Ovary (tissue), 9 donors: Measurements from ENCODE around the gene TRPV4. TPM values are rescaled to one million over a fixed set of nuclear protein-coding genes. Genes with fewer than 3 reads are reported as not detected.

Experiments used
- DNase-seq, 5 donors: peaks; one replicate each; pipeline ENCODE4 v3.0.0-alpha.2; 2019 to 2020
- H3K27ac ChIP-seq, 2 donors: fragments of 200-600 bp; one replicate each; pipeline versions ENCODE4 v1.5.1 to v1.8.0; 2019 to 2022
- H3K27me3 ChIP-seq: fragments of 200-600 bp; one replicate; pipeline ENCODE4 v1.8.0; 2022
- H3K36me3 ChIP-seq: fragments of 200-600 bp; sonication (generic); one replicate; pipeline ENCODE4 v1.5.1; 2019
- H3K4me1 ChIP-seq: one replicate; pipeline ENCODE4 v1.8.1; 2013; ENCODE audit warnings: mild to moderate bottlenecking, moderate library complexity; ENCODE audit not compliant: insufficient read depth
- H3K4me3 ChIP-seq: fragments of 200-600 bp; sonication (generic); one replicate; pipeline ENCODE4 v1.5.1; 2017
- H3K9me3 ChIP-seq, 2 donors: fragments of 200-600 bp in 1 of 2; sonication (generic) in 1 of 2; one replicate each; pipeline versions ENCODE4 v1.5.1 to v1.8.1; 2013 to 2019; ENCODE audit warnings: mild to moderate bottlenecking in 1 of 2, moderate library complexity in 1 of 2
- CTCF ChIP-seq, 3 donors: fragments of 450-650 bp in 2 of 3; fragments of 200-600 bp in 1 of 3; IDR thresholded peaks; one replicate each; pipeline versions ENCODE4 v1.5.1 to v1.8.0; 2016 to 2022; ENCODE audit warnings: antibody characterized with exemption in 3 of 3, mild to moderate bottlenecking in 1 of 3
- EP300 ChIP-seq: sonication (generic); formaldehyde crosslinking; IDR thresholded peaks from one replicate; pipeline ENCODE4 v1.6.1; 2017; ENCODE audit warnings: antibody characterized with exemption
- POLR2A ChIP-seq: fragments of 450-650 bp; IDR thresholded peaks from one replicate; pipeline ENCODE4 v1.6.1; 2017; ENCODE audit warnings: antibody characterized with exemption, mild to moderate bottlenecking, moderate library complexity
- WGBS, 3 donors: extraction: QIAGEN DNeasy Blood & Tissue Kit in 1 of 3; methylation state at CpG; one replicate each; pipeline versions ENCODE4 v1.1.5 to v1.1.7; 2013 to 2017; 5-methylcytosine and 5-hydroxymethylcytosine counted together
- intact Hi-C, 4 donors: fragments of 100-400 bp; cut with DNase I; formaldehyde crosslinking; loops; one replicate each; pipeline versions ENCODE4 v1.11.0 to v1.15.1; 2022 to 2023
- polyA plus RNA-seq, 2 donors: library from polyadenylated mRNA; stranded (reverse); fragments of 200-250 nt in 1 of 2; fragments of 350-450 nt in 1 of 2; fragmentation: Illumina TruSeq in 1 of 2; extraction: RNeasy Lipid Tissue Mini Kit (QIAGEN cat#74804) in 1 of 2; gene quantifications; one replicate each; pipeline ENCODE4 v1.2.3, GENCODE V29; 2013 to 2014
- total RNA-seq, 7 donors: library from RNA; depleted of rRNA in 2 of 7; stranded (reverse); fragments of >200 nt in 2 of 7; fragmentation: NEBNext Ultra II Directional in 3 of 7; extraction: Animal tissue kit (Norgen Biotek cat#: 25700) in 3 of 7; gene quantifications; one replicate each; pipeline versions ENCODE4 v1.1.0 to v1.2.4, GENCODE V29; 2016 to 2023
- donor health status: DM: no; HTN: no; CAD: no; lungs with moderate emphysema.
- donor health status: DM: no; HTN: no; CAD: no.
- donor health status: Bipolar disorder and iron deficiency.
- donor health status: DM: yes; HTN: yes; CAD: no.
- donor health status: DM: no; HTN: no; CAD: no.
- donor health status: DM: yes; HTN: yes; CAD: no.

TRPV4 gene
- total and polyA plus RNA-seq, 9 donors, result 0.12 to 2.4 (median 0.49) TPM; not detected in 1

GRCh38 chr12:109836916-109837315, 3.7 kb upstream of the TRPV4 start:
- Histone ChIP-seq H3K9me3 (no peaks in the 10 kb centered on the region), H3K4me3 (no peak overlapping the region), H3K36me3 (no peaks in the 10 kb centered on the region), H3K27ac (no peak overlapping the region), H3K4me1 (no peaks in the 10 kb centered on the region), H3K27me3 (peaks cover 2% of the 10 kb centered on the region)
- TF ChIP-seq POLR2A (no peak), EP300 (no peak), CTCF (IDR thresholded peaks at IDR 0.05) (no peak)
- WGBS, 3 donors, result 39 to 47% (median 44%) methylated on average over 3 of the region's 3 CpGs
- intact Hi-C loops, result no loop called here
- no peak for DNase-seq

- no peak for DNase-seq
- Histone ChIP-seq H3K27ac (no peak overlapping the region), H3K4me1 (no peaks in the 10 kb centered on the region), H3K9me3 (no peaks in the 10 kb centered on the region), H3K36me3 (no peaks in the 10 kb centered on the region), H3K27me3 (peaks cover 2% of the 10 kb centered on the region), H3K4me3 (no peak overlapping the region)
- WGBS, 3 donors, result 86 to 89% (median 88%) methylated on average over 4 of the region's 4 CpGs
- TF ChIP-seq EP300 (no peak), CTCF (IDR thresholded peaks at IDR 0.05) (no peak), POLR2A (no peak)
- intact Hi-C loops, result no loop called here
Measured at GRCh38 chr12:109835827-109836226, 2.6 kb upstream of the TRPV4 start.

- no peaks in the 10 kb centered on the region for H3K36me3 ChIP-seq
- TF ChIP-seq POLR2A (no peak), CTCF (IDR thresholded peaks at IDR 0.05) (no peak), EP300 (no peak)
- H3K4me1 ChIP-seq, result no peaks in the 10 kb centered on the region
- no peaks in the 10 kb centered on the region for H3K9me3 ChIP-seq
- H3K4me3 ChIP-seq, result no peak overlapping the region
- no peak for DNase-seq
- intact Hi-C loops, result no loop called here
- no peak overlapping the region for H3K27ac ChIP-seq
- 3 to 17% (median 5%) methylated on average over 15 to 31 of the region's 31 CpGs for WGBS, 3 donors
- H3K27me3 ChIP-seq, result peaks cover 2% of the 10 kb centered on the region
Measured at GRCh38 chr12:109832541-109833306, 474 bp downstream of the TRPV4 start.

- no peak overlapping the region for H3K4me3 ChIP-seq
- WGBS, 3 donors, result 64 to 76% (median 72%) methylated on average over 9 of the region's 9 CpGs
Measured at GRCh38 chr12:109831929-109832328, 1.3 kb downstream of the TRPV4 start.

More at GRCh38 chr12:109831929-109832328, 1.3 kb downstream of the TRPV4 start:
- Histone ChIP-seq H3K4me1 (no peaks in the 10 kb centered on the region), H3K27me3 (peaks cover 2% of the 10 kb centered on the region), H3K9me3 (no peaks in the 10 kb centered on the region), H3K36me3 (no peaks in the 10 kb centered on the region), H3K27ac (no peak overlapping the region)
- no peak for DNase-seq
- intact Hi-C loops, result no loop called here
- TF ChIP-seq CTCF (IDR thresholded peaks at IDR 0.05) (no peak), POLR2A (no peak), EP300 (no peak)
